CD4-positive, alpha-beta T cell treated with Interleukin-17A for 4 hours (primary cell): Measurements from ENCODE around the gene BCL2L13.

Experiments used
- DNase-seq: peaks from one replicate; pipeline ENCODE4 v3.0.0-alpha.2; 2020; ENCODE audit warnings: mixed read lengths

The BCL2L13 gene

GRCh38 chr22:17767233-17768065, 128.9 kb downstream of the BCL2L13 start:
- peak; percentile 43 for DNase-seq

GRCh38 chr22:17769013-17769715, 130.6 kb downstream of the BCL2L13 start:
- no peak for DNase-seq

GRCh38 chr22:17769716-17770082, 131.1 kb downstream of the BCL2L13 start:
- DNase-seq, result no peak

GRCh38 chr22:17770180-17771077, 131.9 kb downstream of the BCL2L13 start:
- no peak for DNase-seq

- DNase-seq, result no peak
Observed at GRCh38 chr22:17772249-17772957, 133.8 kb downstream of the BCL2L13 start.

- no peak for DNase-seq
Observed at GRCh38 chr22:17772958-17773605, 134.5 kb downstream of the BCL2L13 start.

GRCh38 chr22:17773606-17774205, 135.1 kb downstream of the BCL2L13 start:
- peak; percentile 71 for DNase-seq

GRCh38 chr22:17774206-17774925, 135.8 kb downstream of the BCL2L13 start, which contains the start of gene BID:
TSS of gene BID (minus strand) at chr22:17774469. CDS start at chr22:17750116, 24,353 bp downstream.
- peak; percentile 67 for DNase-seq

GRCh38 chr22:17774926-17775685, 136.5 kb downstream of the BCL2L13 start:
- peak; percentile 45 for DNase-seq

GRCh38 chr22:17775781-17776465, 137.4 kb downstream of the BCL2L13 start:
- peak; percentile 42 for DNase-seq

GRCh38 chr22:17777005-17777716, 138.6 kb downstream of the BCL2L13 start:
- DNase-seq, result peak; percentile 78

- DNase-seq, result no peak
Observed at GRCh38 chr22:17777717-17778044, 139.1 kb downstream of the BCL2L13 start.

GRCh38 chr22:17778412-17778976, 139.9 kb downstream of the BCL2L13 start:
- DNase-seq, result no peak

GRCh38 chr22:17779286-17780115, 140.9 kb downstream of the BCL2L13 start:
- no peak for DNase-seq

- no peak for DNase-seq
Observed at GRCh38 chr22:17780116-17780740, 141.7 kb downstream of the BCL2L13 start.
